GM21526 (cell line): Measurements from ENCODE around the gene SYT2.
"Not testable (repeated sequence)": the region's sequence is repeated elsewhere in the genome, so short reads cannot be mapped to it uniquely, and the experiment has no call there.

Source experiments
- ATAC-seq: cut with Tn5 transposase; IDR thresholded peaks from one replicate; pipeline ENCODE4 v1.9.1; 2021; ENCODE audit warnings: moderate library complexity; ENCODE audit not compliant: unreplicated experiment, low FRiP score

Gene SYT2

DNA sequence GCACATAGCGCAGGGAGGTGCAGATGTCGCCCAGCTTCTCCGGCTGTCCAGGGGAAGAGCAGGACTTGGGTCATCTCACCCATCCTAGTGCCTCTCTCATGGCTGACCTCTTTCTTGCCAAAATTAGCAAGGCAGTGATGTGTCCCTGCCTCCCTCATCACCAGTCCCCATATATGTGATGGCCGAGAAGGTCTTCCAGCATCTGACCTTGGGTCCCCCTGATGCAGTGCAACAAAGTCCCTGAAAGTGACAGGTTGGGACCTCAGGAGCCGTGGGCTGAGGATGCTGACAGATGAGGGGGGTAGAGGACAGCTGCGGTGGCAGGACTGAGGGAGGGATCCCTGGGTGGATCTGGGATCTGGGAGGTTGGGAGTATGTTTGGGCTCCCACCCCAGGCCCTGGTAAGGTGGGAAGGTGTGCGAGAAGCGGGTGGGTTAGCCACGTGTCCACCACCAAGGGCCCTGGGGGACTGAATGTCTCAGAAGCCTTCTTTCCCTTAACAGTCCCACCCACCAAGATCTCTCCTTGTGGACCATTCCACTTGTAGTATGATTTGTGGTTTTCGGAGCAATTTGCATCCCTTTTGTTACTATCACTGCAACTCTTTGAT lies 109.7 kb downstream of the SYT2 start:
- no peak for ATAC-seq

DNA sequence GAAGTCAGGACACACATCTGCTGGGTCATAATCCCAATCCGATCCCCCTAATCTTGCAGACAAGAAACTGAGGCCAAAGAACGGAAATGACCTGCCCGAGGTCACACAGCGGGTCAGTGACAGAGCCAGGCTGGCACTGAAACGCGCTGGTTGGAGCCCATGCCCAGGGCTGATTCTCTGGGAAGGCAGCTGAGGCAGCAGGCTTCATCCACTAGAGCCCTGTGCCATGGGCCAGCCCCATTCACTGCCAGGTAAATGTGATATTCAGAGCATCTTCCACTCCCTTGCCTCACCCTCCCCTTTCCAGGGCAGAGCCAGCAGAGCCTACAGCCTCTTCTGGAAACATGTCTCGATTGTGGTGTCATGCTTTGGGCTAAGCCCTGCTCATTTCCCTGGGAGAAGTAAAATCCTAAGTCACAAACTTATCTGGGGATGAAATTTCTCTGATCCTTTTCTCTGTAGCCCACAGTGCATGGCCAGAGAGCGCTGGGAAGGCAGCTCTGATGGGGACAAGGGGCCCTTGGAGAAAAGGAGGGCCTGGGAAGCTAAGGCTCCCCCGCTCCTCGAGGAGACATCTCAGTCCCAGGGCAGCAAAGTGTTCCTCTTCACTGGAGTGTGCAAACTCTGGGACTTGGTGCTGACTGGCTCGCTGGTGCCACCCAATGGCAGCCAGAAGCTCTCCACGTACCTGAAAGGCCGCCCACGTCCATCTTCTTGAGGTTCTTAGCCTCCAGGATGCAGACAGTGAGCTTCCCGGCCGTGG lies 110.4 kb downstream of the SYT2 start:
- no peak for ATAC-seq

DNA sequence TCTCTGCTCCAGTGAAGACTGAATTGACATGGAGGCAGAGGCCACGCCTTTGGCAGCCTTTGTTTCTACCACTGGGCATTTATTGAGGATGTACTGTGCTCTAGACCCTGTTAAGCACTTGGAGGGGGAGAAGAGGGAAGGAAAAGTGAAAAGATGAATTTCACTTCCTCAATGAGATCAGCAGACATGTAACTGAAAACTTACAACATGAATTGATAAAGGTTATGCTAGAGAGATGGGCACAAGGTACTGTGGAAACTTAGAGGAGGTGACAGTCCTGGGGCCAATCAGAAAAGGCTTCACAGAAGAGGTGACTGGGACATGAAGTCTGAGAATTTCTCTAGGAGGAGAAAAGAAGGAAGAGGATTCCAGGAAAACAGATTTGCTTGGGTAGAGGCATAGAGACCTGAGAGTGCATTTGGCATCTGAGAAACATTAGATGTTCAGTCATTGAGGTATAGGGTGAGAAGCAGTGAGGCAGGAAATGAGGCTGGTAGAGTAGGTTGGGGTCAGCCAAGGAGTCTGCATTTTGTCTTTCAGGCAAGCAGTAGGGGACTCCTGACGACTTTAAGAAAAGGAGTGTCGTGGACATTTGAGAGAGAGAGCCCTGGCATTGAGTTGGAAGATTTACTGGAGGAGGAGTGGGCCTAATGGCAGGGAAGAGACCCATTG lies 113.0 kb downstream of the SYT2 start:
- ATAC-seq = no peak

DNA sequence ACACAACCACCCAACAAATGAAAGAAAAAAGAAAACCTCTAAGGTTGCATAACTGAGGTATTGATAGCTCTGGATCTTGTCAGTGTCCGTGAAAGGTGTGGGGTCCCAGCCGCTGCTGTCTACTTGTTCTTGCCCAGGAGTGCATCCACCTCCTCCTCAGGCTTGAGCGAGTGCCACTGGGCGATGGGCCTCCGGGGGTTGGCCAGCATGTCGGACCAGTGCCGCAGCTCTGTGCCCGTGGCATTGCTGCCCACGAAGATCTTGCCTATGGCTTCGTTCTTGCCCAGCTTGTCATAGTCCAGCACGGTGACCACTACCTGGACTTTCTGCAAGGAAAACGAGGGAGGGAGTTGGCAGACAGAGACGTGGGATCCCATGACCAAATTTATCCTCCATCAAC lies 113.6 kb downstream of the SYT2 start:
- ATAC-seq = no peak

DNA sequence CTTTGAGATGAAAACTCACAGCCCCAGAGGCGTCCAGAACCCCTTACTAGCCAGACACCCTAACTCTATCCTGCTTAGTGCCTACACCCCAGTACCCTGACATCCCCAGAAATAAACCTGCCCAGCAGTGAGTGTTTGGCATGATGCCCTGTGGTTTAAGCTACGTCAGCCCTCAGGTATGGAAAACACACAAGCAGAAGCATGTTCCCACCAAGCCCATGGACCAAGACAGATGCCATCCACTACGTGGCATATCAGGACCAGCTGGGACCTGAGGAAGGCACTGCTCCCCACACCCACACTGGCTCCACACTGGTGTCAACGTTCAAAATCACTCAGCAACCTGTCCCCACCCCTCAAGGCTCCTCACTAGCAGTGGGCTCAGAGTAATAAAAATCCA lies 116.4 kb downstream of the SYT2 start:
- ATAC-seq = no peak

DNA sequence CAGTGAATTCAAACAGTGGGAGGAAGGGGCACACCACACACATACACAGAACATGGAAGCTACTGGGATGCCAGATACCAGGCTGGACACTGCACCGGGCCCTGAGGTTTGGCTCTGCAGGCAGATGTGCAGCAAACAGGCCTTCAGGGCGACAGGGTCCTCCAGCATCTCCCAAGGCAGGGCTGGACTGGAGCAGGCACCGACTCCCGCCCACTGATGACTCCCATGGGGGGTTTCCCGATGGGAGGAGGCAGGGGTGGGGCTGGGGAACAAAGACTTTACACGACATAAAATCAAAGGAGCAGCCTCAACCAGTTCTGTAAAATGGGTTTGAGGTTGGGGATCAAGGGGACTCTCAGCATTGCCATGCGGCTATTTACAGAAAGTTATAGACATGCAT lies 118.1 kb downstream of the SYT2 start:
- no peak for ATAC-seq

DNA sequence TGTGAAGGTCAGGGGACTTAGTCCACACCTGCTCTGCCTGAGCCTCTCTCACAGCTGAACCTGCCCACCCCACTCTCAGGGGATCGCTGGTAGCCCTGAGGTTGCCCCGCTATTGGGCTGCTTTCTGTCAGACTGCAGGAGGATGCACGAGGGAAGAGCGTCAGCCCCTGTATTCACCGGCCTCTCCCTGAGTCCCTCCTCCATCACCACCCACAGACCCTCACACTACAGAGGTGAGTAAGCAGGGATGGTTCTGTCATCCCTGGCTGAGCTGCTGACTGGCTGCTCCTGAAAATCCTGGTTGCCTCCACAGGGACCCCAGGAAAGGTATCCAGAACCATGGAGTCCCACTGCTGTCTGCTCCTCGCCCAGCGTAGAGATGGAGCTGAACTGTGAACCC lies 118.7 kb downstream of the SYT2 start:
- no peak for ATAC-seq

DNA sequence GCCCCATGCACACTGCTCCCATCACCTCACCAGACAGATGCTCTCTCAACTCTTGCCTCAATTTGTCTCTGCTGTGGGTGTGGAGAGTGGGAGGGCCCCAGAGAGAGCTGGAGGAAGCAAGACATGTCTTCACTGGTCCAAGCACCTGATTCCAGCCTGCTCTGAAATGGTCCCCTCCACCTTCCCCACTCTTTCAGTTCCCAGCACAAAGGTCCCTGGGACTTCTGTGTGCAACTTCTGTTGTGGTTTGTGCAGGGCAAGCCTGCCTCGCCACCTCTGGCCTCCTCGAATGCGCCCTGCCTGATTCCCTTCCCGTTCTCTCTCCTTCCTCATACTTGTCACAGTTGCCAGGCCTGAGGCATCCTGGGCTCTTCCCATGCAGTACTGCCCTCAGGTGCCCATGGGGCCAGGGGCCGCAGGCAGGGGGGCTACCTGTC lies 119.3 kb downstream of the SYT2 start:
- ATAC-seq = no peak

DNA sequence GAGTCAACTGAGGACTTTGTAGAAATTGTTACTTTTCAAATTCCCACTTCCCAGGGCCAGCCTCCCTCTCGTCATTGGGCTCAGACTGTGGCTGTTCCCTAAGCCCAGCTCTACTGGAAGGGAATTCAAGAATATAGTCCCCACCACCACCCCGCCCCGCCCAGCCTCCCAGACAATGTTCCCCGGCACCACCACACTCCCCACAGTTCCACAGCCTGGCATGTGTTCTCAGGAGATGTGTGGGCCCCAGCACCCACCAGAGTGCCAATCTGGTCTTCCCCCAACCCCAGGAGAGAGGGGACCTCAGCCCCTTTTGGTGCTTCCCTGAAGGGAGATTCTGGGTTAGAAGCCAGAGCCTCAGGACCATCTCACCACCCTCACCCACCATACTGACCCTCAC lies 120.1 kb downstream of the SYT2 start:
- no peak for ATAC-seq

DNA sequence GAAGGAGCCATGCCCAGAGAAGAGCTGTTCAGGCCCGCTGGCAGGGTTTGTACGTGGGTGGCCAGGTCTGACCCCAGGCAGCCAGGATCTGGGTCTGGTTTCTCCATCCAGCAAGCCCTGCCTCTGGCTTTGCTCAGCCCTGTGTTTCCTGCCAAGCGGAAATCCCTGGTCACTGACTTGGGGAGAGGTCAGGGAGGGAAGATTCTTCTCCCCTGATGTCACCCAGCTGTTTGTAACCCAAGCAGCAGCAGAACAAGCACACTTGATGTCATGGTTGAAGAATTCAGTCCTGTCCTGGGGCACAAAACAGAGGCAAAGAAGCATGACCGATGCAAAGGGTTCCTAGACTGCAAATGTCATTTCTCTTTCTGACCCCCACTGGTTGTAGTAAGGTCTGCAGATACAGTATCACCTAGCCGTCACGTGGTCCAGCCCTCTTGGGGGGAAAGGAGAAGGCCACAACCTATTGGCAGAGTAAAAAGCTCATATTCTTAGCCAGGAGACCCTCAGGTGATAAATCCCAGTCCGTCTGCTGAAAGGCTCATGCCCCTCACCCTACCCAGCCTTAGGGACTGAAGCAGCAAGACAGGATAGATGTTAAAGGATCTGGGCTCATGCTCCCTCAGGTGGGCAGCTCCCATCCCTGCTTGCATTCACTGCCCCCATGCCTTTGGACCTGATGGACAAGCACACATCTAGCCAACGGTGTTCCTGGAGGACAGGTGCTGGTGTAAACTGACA lies 120.9 kb downstream of the SYT2 start:
- ATAC-seq = no peak

DNA sequence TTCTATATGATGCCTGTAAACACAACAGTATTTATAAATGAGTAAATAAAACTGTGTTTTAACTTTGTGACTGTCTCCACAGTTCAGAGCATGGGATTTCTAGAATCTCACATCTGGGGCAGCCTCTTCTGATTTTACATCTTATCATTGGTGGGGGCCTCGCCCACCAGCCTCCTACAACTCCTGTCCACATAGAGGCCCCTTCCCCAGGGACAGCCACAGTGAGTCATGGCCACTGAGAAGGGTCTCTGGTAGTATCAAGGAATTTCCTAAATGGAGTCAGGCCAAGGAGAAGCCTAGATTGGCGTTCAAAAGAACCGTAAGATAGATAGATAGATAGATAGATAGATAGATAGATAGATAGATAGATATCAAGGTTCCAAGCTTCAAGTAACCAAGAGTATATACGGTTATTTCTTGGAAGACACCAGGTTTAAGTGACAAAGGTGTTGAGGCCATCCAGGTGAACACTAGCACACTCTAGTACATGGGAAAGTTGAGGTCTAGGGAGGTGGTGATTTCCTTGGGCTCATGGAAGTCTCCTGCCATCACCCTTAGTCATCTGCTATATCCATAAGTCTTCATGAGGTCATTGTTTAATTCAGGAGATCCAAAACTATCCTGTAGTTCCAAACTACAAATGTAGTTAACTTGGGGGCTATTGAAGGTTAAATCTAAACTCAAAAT lies 121.6 kb downstream of the SYT2 start:
- ATAC-seq = no peak

DNA sequence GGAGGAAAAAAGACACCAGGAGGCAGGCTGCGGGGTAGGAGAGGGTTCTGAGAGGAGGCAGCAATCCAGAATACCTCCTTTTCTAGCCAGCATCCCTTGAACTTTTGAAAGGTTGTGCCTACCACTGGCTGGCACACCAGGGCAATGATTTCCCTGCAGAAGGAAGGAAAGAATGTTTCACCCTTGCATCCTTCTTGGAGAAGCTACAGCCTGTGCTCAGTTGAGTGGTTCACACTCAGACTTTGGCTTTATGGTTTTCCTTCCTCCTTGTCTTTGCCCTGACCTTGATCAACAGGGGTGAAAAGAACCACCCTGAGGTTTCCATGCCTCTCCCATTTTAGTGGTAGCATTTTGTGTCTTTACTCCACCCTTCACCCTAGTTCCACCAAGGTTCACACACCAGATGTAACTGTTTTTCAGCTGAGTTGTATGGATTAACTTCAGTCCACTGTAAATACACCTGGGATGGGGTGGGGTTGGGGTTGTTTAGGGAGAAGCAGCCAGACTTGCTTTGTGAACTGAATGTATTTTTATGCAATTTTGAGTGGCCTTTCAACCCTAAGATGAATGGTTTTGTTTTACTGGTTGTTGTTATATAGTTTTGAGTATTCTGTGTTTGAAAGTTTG lies 122.3 kb downstream of the SYT2 start:
- no peak for ATAC-seq

DNA sequence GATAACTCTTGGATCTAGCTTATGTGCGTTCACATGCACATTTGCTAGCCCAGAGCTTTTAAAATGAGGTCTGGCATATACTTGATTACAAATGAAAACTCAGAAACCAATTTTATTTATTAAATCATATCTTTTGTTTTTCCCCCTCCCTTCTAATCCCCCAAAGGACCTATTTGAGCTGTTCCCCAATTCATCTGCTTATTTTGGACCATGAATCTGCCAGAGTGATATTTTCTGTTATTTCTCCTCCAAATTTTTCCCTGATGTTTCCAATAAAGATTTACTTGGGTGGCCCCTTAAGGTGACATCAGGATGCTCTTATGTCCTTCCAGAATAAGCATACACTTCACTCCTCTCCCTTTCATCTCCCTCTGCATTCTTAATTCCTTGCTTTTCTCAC lies 123.4 kb downstream of the SYT2 start:
- no peak for ATAC-seq

DNA sequence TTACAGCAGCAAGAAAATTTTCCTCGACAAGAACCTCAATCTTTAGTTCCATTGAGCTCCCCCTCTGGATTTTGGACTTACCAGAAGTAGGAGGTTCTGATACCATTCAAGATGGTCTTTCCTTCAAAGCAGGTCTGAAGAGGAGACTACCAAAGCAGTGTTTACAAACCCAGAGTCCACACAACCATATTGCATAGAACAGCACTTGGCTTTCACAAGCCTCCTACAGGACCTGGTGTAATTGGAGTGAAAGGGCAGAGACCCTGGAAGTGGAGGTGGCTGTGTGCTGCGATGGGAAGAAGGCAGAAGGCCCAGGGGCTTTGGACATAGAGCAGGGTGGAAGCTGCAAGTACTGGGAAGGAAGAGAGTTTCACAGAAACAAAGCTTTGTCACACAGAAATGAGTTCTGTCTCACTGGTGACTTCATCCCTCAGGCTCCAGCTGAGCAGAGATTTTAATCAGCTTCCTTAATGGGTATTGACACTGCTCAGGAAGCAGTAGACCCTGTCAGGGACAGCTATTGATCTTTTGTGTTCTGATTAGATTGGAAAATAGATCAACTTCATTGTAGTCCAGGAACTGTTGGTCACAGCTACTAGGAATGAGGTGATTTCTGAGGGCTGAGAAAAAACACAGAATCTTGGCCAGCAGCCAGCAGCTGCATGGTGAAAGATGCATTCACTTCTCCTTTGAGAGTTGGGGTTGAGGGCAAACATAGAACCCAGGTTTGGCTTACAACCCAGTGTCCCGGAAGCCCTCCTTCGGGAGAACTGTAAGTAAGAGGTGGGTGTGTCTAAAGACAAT lies 124.0 kb downstream of the SYT2 start:
- no peak for ATAC-seq

DNA sequence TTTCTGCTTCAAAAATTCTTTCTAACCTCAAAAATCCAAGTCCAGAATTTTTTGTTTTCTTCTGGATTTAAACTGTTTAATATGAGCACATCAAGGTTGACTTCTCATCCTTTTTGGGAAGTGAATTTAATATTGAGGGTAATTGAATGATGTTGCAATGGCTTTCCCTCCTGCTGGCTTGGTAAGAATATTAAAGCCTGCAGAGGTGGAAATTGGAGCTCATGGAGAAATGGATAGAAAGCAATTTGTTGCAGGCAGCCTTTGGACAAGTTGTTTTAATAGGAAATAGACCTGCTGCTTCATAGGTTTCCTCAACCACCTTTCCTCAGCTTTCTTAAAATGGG lies 124.7 kb downstream of the SYT2 start:
- ATAC-seq = no peak

DNA sequence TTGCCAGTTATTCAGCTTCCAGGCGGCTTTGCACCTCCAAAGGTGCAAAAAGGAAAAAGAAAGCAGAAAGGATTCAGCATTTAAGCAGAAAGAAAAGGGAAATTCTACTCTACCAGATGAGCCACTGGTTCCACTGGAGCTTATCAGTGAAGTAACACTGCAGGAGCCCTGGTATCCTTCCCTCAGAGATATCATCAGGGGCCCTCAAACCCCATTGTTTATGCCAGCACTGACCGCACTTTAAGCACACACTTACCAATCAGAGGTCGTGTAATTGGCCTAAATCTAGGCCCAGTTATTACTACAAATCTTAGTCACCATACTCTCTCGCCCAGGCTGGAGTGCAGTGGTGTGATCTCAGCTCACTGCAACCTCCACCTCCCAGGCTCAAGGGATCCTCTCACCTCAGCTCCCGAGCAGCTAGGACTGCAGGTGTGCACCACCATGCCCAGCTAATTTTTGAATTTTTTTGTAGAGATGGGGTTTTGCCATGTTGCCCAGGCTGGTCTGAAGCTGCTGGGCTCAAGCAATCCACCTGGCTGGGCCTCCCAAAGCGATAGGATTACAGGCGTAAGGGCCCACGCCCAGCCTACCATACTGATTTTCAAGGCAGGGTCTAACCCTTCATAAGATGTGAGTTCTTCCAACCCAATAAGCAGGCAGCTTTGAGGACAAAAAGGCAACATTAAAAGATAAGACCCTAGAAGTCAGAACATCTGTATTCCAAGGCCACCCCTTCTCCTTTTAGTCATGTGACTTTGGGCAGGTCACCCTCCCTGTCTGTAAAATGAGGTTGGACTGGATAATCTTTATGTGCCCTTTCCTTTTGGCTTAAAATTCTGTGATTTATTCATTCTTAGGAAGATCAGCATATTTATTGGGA lies 125.3 kb downstream of the SYT2 start:
- ATAC-seq = no peak

DNA sequence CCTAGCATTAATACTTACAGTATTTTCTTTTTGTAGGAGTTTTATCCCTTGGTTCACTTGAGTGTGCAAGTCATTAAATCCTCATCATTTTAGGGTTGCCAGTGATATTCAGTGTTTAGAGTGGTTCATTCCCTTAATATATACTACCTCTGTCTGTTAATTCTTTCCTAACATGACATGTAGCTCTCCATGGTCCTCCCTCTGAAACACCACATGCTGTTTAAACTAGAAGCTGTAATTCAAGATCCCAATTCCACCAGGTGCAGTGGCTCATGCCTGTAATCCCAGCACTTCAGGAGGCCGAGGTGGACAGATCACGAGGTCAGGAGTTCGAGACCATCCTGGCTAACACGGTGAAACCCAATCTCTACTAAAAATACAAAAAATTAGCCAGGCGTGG lies 127.9 kb downstream of the SYT2 start:
- not testable (repeated sequence) for ATAC-seq

DNA sequence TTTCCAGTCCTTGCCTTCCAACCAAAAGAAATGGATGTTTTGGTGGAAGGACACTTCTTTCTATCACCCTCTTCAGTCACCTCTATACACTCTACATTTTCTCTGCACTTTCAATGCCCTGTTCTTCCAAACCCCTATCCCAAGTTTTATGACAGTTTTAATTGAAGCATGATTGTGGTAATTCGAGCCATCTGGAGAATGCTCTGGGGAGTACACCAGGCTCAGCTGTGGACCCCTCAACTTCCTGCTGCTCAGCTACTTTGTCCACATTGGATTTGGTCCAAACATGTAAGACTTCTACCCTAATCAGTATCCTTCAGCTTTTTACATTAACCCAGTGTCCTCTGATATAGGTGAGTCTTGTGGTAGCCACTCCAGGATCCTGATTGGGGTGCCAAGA lies 129.6 kb downstream of the SYT2 start:
- ATAC-seq = no peak

DNA sequence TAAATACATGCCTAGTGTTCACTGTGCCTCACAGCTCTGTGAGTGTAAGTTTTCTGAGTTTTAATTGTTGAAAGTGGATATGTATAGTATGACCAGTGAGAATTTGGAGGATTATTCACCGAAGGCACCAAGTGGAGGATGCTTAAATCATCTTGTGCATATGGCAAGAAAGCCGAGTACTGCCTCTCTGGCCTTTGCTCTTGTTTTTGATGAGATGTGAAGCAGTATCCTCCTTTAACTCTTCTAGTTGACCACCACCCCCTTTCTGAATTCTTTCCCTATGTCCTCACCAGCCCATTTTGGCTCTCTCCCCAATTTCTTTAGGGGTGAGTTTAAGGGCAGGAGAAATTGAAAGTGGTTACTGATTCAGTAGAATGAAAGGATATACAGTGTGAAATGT lies 130.4 kb downstream of the SYT2 start:
- no peak for ATAC-seq
